Choroid plexus epithelial cell (primary cell): ENCODE data around the gene METTL16.

Source experiments
- DNase-seq: peaks from one replicate; pipeline ENCODE4 v3.0.0-alpha.2; 2010; ENCODE audit warnings: low read depth
- H3K4me3 ChIP-seq: 2 replicates; pipeline ENCODE4 v1.5.1; 2011; ENCODE audit warnings: low read depth, mild to moderate bottlenecking, control low read depth, low read length, moderate library complexity
- TF ChIP-seq, protein P1 (sequence below): conservative IDR thresholded peaks from 2 replicates; pipeline ENCODE4 v1.5.1; 2011; ENCODE audit warnings: low read depth, mild to moderate bottlenecking, control low read depth, inconsistent platforms, low read length, moderate library complexity

Gene METTL16

GRCh38 chr17:2388683-2389055 lies 123.0 kb downstream of the METTL16 start:
- TF ChIP-seq, protein P1, sequence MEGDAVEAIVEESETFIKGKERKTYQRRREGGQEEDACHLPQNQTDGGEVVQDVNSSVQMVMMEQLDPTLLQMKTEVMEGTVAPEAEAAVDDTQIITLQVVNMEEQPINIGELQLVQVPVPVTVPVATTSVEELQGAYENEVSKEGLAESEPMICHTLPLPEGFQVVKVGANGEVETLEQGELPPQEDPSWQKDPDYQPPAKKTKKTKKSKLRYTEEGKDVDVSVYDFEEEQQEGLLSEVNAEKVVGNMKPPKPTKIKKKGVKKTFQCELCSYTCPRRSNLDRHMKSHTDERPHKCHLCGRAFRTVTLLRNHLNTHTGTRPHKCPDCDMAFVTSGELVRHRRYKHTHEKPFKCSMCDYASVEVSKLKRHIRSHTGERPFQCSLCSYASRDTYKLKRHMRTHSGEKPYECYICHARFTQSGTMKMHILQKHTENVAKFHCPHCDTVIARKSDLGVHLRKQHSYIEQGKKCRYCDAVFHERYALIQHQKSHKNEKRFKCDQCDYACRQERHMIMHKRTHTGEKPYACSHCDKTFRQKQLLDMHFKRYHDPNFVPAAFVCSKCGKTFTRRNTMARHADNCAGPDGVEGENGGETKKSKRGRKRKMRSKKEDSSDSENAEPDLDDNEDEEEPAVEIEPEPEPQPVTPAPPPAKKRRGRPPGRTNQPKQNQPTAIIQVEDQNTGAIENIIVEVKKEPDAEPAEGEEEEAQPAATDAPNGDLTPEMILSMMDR, result no peak
- no peak for DNase-seq
- no peak overlapping the region for H3K4me3 ChIP-seq

GRCh38 chr17:2388020-2388682 lies 123.5 kb downstream of the METTL16 start:
- TF ChIP-seq, protein P1, result no peak
- no peak overlapping the region for H3K4me3 ChIP-seq
- no peak for DNase-seq

DNA sequence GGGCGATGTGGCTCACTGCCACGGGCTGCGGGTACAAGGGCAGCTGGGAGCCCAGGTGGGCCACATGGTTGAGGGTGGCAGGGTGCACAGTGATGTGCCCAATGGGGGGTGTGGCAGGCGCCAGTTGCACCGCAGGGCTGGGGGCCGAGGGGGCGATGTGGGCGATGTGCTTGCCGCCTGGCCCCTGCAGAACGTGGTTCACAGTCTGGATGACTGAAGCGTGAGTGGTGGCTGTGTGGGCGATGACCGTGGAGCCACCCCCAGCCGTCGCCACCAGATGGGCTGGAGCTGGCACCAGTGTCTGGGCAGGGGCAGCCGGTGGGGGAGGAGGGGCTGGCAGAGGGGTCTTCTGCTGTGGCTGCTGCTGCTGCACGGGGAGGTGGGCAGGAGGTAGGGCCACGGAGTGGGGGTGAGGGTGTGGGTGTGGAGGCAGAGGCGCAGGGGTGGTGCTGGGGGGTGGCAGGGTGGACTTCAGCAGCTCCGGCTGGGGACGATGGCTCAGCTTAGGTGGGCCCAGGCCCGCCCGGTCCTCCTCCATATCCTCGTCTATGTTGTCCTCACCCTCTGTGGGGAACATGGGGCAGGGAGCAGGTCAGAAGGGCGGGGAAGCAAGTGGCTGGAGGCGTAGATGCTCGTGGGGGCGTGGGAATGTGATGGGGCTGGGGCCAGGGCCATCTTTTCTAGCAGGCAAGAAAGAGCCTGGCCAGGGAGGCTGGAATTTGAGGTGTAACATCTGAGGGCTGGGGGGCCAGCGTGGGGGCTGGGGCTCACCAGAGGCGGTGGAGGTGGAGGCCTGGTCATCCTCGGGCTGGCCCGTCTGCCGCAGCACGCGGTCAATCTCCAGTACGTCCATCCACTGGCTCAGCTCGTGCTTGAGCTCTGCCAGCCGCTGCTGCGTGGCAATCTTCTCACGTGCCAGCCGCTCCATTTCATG lies 124.3 kb downstream of the METTL16 start:
- no peak for DNase-seq
- TF ChIP-seq, protein P1, result no peak
- H3K4me3 ChIP-seq, result no peak overlapping the region

GRCh38 chr17:2386400-2387085 lies 125.1 kb downstream of the METTL16 start:
- TF ChIP-seq, protein P1, result no peak
- H3K4me3 ChIP-seq, result no peak overlapping the region
- no peak for DNase-seq

- DNase-seq, result no peak
- H3K4me3 ChIP-seq, result no peak overlapping the region
- TF ChIP-seq, protein P1, result no peak
Observed at GRCh38 chr17:2385240-2386210, 126.2 kb downstream of the METTL16 start.
